Ovary (tissue), 9 donors: ENCODE measurements around the gene TIMM17B. TPM values are rescaled to one million over a fixed set of nuclear protein-coding genes. Genes with fewer than 3 reads are reported as not detected.
A peak's percentile ranks its signal among the peaks of the same experiment; 100 is the strongest.

Experiments used
- DNase-seq, 5 donors: peaks; one replicate each; pipeline ENCODE4 v3.0.0-alpha.2; 2019 to 2020
- H3K27ac ChIP-seq, 2 donors: fragments of 200-600 bp; one replicate each; pipeline versions ENCODE4 v1.5.1 to v1.8.0; 2019 to 2022
- H3K27me3 ChIP-seq: fragments of 200-600 bp; one replicate; pipeline ENCODE4 v1.8.0; 2022
- H3K36me3 ChIP-seq: fragments of 200-600 bp; sonication (generic); one replicate; pipeline ENCODE4 v1.5.1; 2019
- H3K4me1 ChIP-seq: one replicate; pipeline ENCODE4 v1.8.1; 2013; ENCODE audit warnings: mild to moderate bottlenecking, moderate library complexity; ENCODE audit not compliant: insufficient read depth
- H3K4me3 ChIP-seq: fragments of 200-600 bp; sonication (generic); one replicate; pipeline ENCODE4 v1.5.1; 2017
- H3K9me3 ChIP-seq, 2 donors: fragments of 200-600 bp in 1 of 2; sonication (generic) in 1 of 2; one replicate each; pipeline versions ENCODE4 v1.5.1 to v1.8.1; 2013 to 2019; ENCODE audit warnings: mild to moderate bottlenecking in 1 of 2, moderate library complexity in 1 of 2
- CTCF ChIP-seq, 3 donors: fragments of 450-650 bp in 2 of 3; fragments of 200-600 bp in 1 of 3; IDR thresholded peaks; one replicate each; pipeline versions ENCODE4 v1.5.1 to v1.8.0; 2016 to 2022; ENCODE audit warnings: antibody characterized with exemption in 3 of 3, mild to moderate bottlenecking in 1 of 3
- EP300 ChIP-seq: sonication (generic); formaldehyde crosslinking; IDR thresholded peaks from one replicate; pipeline ENCODE4 v1.6.1; 2017; ENCODE audit warnings: antibody characterized with exemption
- POLR2A ChIP-seq: fragments of 450-650 bp; IDR thresholded peaks from one replicate; pipeline ENCODE4 v1.6.1; 2017; ENCODE audit warnings: antibody characterized with exemption, mild to moderate bottlenecking, moderate library complexity
- WGBS, 3 donors: extraction: QIAGEN DNeasy Blood & Tissue Kit in 1 of 3; methylation state at CpG; one replicate each; pipeline versions ENCODE4 v1.1.5 to v1.1.7; 2013 to 2017; 5-methylcytosine and 5-hydroxymethylcytosine counted together
- intact Hi-C, 4 donors: fragments of 100-400 bp; cut with DNase I; formaldehyde crosslinking; loops; one replicate each; pipeline versions ENCODE4 v1.11.0 to v1.15.1; 2022 to 2023
- polyA plus RNA-seq, 2 donors: library from polyadenylated mRNA; stranded (reverse); fragments of 200-250 nt in 1 of 2; fragments of 350-450 nt in 1 of 2; fragmentation: Illumina TruSeq in 1 of 2; extraction: RNeasy Lipid Tissue Mini Kit (QIAGEN cat#74804) in 1 of 2; gene quantifications; one replicate each; pipeline ENCODE4 v1.2.3, GENCODE V29; 2013 to 2014
- total RNA-seq, 7 donors: library from RNA; depleted of rRNA in 2 of 7; stranded (reverse); fragments of >200 nt in 2 of 7; fragmentation: NEBNext Ultra II Directional in 3 of 7; extraction: Animal tissue kit (Norgen Biotek cat#: 25700) in 3 of 7; gene quantifications; one replicate each; pipeline versions ENCODE4 v1.1.0 to v1.2.4, GENCODE V29; 2016 to 2023
- donor health status: DM: no; HTN: no; CAD: no; lungs with moderate emphysema.
- donor health status: DM: no; HTN: no; CAD: no.
- donor health status: Bipolar disorder and iron deficiency.
- donor health status: DM: yes; HTN: yes; CAD: no.
- donor health status: DM: no; HTN: no; CAD: no.
- donor health status: DM: yes; HTN: yes; CAD: no.

Gene TIMM17B
- total and polyA plus RNA-seq, 9 donors = 7.2 to 43.9 (median 32.8) TPM

- Histone ChIP-seq H3K4me3 (no peak overlapping the region), H3K27ac (peak overlapping the region in 1 of 2 donors; percentile 38), H3K36me3 (no peaks in the 10 kb centered on the region), H3K27me3 (no peaks in the 10 kb centered on the region), H3K9me3 (no peaks in the 10 kb centered on the region), H3K4me1 (no peaks in the 10 kb centered on the region)
- WGBS, 3 donors = 35 to 36% (median 36%) methylated on average over 26 to 27 of the region's 27 CpGs
- no peak for TF ChIP-seq EP300
- TF ChIP-seq POLR2A = no peak
- peak; percentile 73 to 91 (median 89) for TF ChIP-seq CTCF (IDR thresholded peaks at IDR 0.05)
- DNase-seq = peak; percentile 87 to 93 (median 90)
- intact Hi-C loops = no loop called here
Observed at GRCh38 chrX:48917139-48918001, 19.8 kb upstream of the TIMM17B start.

GRCh38 chrX:48914593-48915493 is 17.3 kb upstream of the TIMM17B start:
- intact Hi-C loops = loop anchor here in 1 of 4 donors (5.0 kb wide), 1 partner anchor 252 kb away; no protein-coding TSS in a partner anchor
- H3K27ac ChIP-seq = no peak overlapping the region
- no peaks in the 10 kb centered on the region for H3K27me3 ChIP-seq
- no peak for TF ChIP-seq POLR2A
- no peak for TF ChIP-seq EP300
- H3K9me3 ChIP-seq = no peaks in the 10 kb centered on the region
- H3K4me3 ChIP-seq = no peak overlapping the region
- H3K4me1 ChIP-seq = peaks cover 2% of the 10 kb centered on the region
- no peaks in the 10 kb centered on the region for H3K36me3 ChIP-seq
- 83 to 89% (median 89%) methylated on average over 13 of the region's 13 CpGs for WGBS, 3 donors
- no peak for DNase-seq

GRCh38 chrX:48913605-48914366 is 16.2 kb upstream of the TIMM17B start:
- H3K9me3 ChIP-seq = no peaks in the 10 kb centered on the region
- DNase-seq = no peak
- intact Hi-C loops = loop anchor here in 1 of 4 donors (5.0 kb wide), 1 partner anchor 254 kb away; no protein-coding TSS in a partner anchor

More at GRCh38 chrX:48913605-48914366, 16.2 kb upstream of the TIMM17B start:
- Histone ChIP-seq H3K4me3 (no peak overlapping the region), H3K36me3 (no peaks in the 10 kb centered on the region), H3K4me1 (peaks cover 2% of the 10 kb centered on the region), H3K27me3 (no peaks in the 10 kb centered on the region), H3K27ac (no peak overlapping the region)
- TF ChIP-seq EP300 = no peak
- TF ChIP-seq CTCF (IDR thresholded peaks at IDR 0.05) = no peak
- no peak for TF ChIP-seq POLR2A
- 84 to 89% (median 85%) methylated on average over 5 of the region's 5 CpGs for WGBS, 3 donors
